ENCODE measurements around the gene INO80B. TPM values are rescaled to one million over a fixed set of nuclear protein-coding genes. Genes with fewer than 3 reads are reported as not detected.

INO80B gene
- total RNA-seq, 1 experiment from 2014 or later: 19.0 TPM

GRCh38 chr2:74500578-74500946 is 45.7 kb downstream of the INO80B start:
- DNase-seq (ENCODE audit: low read depth): no peak

DNA sequence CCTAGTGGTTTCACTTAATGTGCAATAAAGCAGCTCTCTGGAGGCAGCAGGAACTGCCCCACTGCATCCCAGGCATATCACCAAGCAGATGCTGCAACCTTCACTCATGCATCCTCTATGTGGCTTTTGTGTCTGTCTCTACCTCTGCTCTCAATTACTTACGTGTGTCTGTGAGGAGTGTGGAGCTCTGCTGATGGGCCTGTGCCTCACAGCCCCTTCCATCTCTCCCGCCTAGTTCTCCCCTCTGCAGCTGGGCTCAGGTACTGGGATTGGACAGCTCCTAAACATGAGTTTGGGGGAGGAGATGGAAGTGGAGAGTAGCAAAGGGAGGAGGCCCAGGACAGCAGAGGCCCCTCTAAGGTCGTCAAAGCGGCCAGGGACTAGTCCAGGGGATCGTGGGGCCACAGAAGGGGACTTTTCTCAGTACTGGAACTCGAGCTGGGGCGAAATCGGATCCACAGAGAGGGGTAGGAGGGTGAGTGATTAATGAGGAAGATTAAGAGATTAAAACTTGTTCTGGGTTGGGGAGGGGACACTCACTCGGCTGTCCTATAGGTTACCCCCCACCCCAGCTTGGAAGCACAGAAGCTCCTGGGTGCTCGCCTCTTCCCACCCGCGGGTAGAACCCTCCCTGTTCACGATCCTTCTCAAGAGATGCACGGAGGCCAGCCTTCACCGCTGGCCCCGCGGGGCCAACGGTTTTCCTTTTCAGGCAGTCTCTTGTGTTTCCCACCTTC is 46.6 kb downstream of the INO80B start:
- no peak for DNase-seq (ENCODE audit: low read depth)

GRCh38 chr2:74502147-74502719 is 47.3 kb downstream of the INO80B start:
- no peak for DNase-seq (ENCODE audit: low read depth)

GRCh38 chr2:74502720-74503505 is 48.0 kb downstream of the INO80B start:
- DNase-seq (ENCODE audit: low read depth): peak; percentile 74

DNA sequence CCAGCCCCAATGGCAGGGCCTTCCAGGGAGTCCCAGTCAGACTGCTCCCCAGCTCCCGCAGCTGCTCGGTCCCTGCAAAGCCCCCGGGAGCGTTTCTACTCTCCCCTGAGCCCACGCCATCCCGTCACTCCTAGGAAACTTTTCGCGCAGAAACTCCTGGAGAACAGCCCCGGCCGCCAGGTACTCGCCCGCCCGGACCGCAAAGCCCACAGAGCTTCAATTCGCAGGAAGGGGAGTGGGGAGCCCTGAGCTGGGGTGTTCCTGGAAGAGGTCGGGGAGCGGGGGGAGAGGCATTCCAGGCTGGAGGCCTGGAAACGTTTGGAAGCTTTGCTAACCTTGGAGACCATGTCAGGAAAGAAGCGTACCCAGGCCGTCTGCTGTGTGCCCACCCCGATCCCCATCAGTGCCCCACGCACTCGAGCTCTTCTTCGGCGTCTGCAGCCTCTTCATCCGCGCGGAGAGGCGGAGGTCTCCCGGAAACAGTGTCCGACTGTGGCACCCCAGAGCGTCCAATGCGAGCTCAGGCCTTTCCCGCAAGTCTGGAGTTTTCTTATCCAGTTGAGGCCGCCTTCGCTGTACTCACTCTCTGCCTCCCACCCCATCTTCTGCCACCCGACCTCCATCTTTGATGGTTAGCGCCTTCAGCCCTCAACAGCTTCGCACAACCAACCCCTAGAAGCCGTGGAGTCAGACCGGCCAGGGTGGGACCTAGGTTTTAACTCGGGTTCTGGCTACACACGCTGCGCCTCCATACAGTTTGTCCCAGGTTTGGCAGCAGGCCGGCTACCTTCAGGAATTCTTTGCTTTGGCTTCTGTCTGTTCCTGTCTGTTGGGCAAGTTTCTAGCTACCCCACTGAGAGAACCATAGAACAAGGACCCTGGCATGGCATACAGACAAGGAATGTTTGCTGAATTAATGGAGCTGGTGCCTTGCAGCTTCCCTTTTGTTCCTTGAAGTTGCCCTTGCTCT is 48.9 kb downstream of the INO80B start:
- no peak for DNase-seq (ENCODE audit: low read depth)

DNA sequence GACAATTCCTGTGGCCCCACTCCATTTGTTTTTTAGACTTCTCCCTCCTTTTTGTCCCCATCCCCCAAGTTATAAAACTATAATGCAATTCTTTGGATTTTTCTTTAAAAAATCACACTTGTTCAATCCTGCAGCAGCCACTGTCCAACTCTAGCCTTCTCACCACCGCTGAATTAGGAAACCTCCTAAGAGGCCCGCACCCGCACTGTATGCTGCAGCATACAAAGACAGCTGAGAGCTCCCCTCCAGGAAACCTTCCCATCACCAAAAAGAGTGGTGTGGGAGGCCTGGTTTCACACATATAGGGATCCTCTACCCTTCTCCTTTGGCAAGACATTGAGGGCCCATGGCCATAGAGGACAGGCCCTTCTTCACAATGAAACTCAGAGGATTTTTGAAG is 49.7 kb downstream of the INO80B start:
- DNase-seq (ENCODE audit: low read depth): no peak

- DNase-seq (ENCODE audit: low read depth): no peak
These were observed 50.8 kb downstream of the INO80B start for GRCh38 chr2:74505448-74506246.

- DNase-seq (ENCODE audit: low read depth): peak; percentile 96
These were observed 52.4 kb downstream of the INO80B start, which contains the start of gene PCGF1 for GRCh38 chr2:74507145-74507925. TSS of gene PCGF1 (minus strand) at chr2:74507695. CDS start at chr2:74507668, 27 bp downstream.

Other genes starting within 250 kb of the INO80B start
- not detected in 2 replicates for gene SLC4A5, start 111.7 kb upstream of the INO80B start, total RNA-seq (2014; rRNA removed; shearing (Covaris generic))
- gene DCTN1, start 74.8 kb upstream of the INO80B start, total RNA-seq (2014; rRNA removed; shearing (Covaris generic)): 73.0 and 84.6 TPM in 2 replicates
- gene C2orf81, start 33.5 kb upstream of the INO80B start, total RNA-seq (2014; rRNA removed; shearing (Covaris generic)): 0.37 and 2.2 TPM in 2 replicates
- 59.7 and 66.7 TPM in 2 replicates for gene WDR54, start 33.4 kb upstream of the INO80B start, total RNA-seq (2014; rRNA removed; shearing (Covaris generic))
- gene RTKN, start 13.2 kb upstream of the INO80B start, total RNA-seq (2014; rRNA removed; shearing (Covaris generic)): 15.8 and 21.1 TPM in 2 replicates
- gene WBP1, start 3.4 kb downstream of the INO80B start, total RNA-seq (2014; rRNA removed; shearing (Covaris generic)): 31.0 and 47.8 TPM in 2 replicates
- 66.5 and 68.5 TPM in 2 replicates for gene MOGS, start 10.3 kb downstream of the INO80B start, total RNA-seq (2014; rRNA removed; shearing (Covaris generic))
- 79.3 and 113 TPM in 2 replicates for gene MRPL53, start 17.6 kb downstream of the INO80B start, total RNA-seq (2014; rRNA removed; shearing (Covaris generic))
- gene CCDC142, start 27.9 kb downstream of the INO80B start, total RNA-seq (2014; rRNA removed; shearing (Covaris generic)): 12.7 and 13.2 TPM in 2 replicates
- gene TTC31, start 28.0 kb downstream of the INO80B start, total RNA-seq (2014; rRNA removed; shearing (Covaris generic)): 18.7 and 26.0 TPM in 2 replicates
- 0.84 and 4.0 TPM in 2 replicates for gene LBX2, start 44.5 kb downstream of the INO80B start, total RNA-seq (2014; rRNA removed; shearing (Covaris generic))
- 27.2 and 29.8 TPM in 2 replicates for gene PCGF1, start 52.6 kb downstream of the INO80B start, total RNA-seq (2014; rRNA removed; shearing (Covaris generic))
- not detected in 2 replicates for gene TLX2, start 59.4 kb downstream of the INO80B start, total RNA-seq (2014; rRNA removed; shearing (Covaris generic))
- gene DQX1, start 71.1 kb downstream of the INO80B start, total RNA-seq (2014; rRNA removed; shearing (Covaris generic)): 0.13 and 0.18 TPM in 2 replicates
- 169 and 184 TPM in 2 replicates for gene AUP1, start 74.6 kb downstream of the INO80B start, total RNA-seq (2014; rRNA removed; shearing (Covaris generic))
- 84.5 and 94.6 TPM in 2 replicates for gene HTRA2, start 74.8 kb downstream of the INO80B start, total RNA-seq (2014; rRNA removed; shearing (Covaris generic))
- gene LOXL3, start 98.9 kb downstream of the INO80B start, total RNA-seq (2014; rRNA removed; shearing (Covaris generic)): 48.5 and 49.8 TPM in 2 replicates
- gene DOK1, start 99.6 kb downstream of the INO80B start, total RNA-seq (2014; rRNA removed; shearing (Covaris generic)): 62.1 and 66.8 TPM in 2 replicates
- 0.03 and 0.13 TPM in 2 replicates for gene M1AP, start 193.2 kb downstream of the INO80B start, total RNA-seq (2014; rRNA removed; shearing (Covaris generic))
- 11.6 and 12.7 TPM in 2 replicates for gene SEMA4F, start 199.2 kb downstream of the INO80B start, total RNA-seq (2014; rRNA removed; shearing (Covaris generic))

All from HT1080 (cell line).